GM23248 (cell line): ENCODE measurements around the gene AP3S2.
"Not testable (repeated sequence)": the region's sequence is repeated elsewhere in the genome, so short reads cannot be mapped to it uniquely, and the experiment has no call there.

Source experiments
- EZH2 ChIP-seq: fragments of 200-600 bp; sonication (generic); IDR thresholded peaks from 2 replicates; pipeline ENCODE4 v1.6.1; 2018; ENCODE audit warnings: antibody characterized with exemption, mild to moderate bottlenecking; ENCODE audit not compliant: insufficient read depth, poor library complexity, severe bottlenecking
- EZH2phosphoT487 ChIP-seq: fragments of 200-600 bp; sonication (generic); IDR thresholded peaks from 2 replicates; pipeline ENCODE4 v1.6.1; 2018; ENCODE audit warnings: antibody characterized with exemption, moderate library complexity, mild to moderate bottlenecking, low read depth; ENCODE audit not compliant: insufficient read depth

GRCh38 chr15:89939377-89939776, 45.6 kb upstream of the AP3S2 start:
- not testable (repeated sequence) for TF ChIP-seq EZH2phosphoT487, EZH2
